Activated gamma-delta T cell treated with anti-CD3 and anti-CD28 coated beads, Interleukin-2, amount 50 U/mL, for 16 hours (primary cell): ENCODE measurements around the gene GRAMD2A.

Experiments
- DNase-seq: peaks from one replicate; pipeline ENCODE4 v3.0.0-alpha.2; 2020; ENCODE audit warnings: low read depth

GRAMD2A gene

GRCh38 chr15:72167445-72167844 is 30.1 kb downstream of the GRAMD2A start:
- DNase-seq: no peak

DNA sequence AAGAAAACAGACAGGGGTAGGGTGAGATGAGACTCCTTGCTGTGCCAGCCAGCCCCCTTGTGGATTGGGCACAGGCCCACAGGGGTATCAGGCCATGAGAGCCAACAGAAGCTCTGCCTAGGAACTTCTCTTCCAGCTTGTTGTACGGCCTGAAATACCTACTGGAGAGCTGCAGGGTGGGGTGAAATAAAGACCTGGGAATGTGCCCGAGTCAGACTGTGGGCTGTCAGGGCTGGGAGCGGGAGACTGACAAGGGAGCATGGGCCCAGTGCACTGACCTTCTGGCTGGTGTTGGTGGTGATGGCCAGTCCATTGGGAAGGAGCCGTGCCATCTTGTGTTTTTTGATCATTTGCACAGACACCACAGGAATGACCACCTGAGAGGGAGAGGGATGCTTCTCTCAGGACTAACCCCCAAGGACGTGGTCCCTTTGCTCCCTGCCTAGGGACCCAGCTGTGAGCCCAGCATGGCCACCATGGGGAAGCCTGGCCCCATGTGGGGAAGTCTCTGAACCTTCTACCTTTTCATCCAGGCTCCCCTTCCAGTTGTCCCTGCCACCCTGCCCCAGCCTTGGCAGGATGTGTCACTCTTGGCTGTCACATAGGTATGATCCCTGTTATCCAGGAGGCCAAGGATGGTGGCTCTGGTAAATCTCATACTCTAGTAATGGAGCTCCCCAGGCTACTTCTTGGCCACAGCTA is 30.7 kb downstream of the GRAMD2A start:
- DNase-seq: no peak

DNA sequence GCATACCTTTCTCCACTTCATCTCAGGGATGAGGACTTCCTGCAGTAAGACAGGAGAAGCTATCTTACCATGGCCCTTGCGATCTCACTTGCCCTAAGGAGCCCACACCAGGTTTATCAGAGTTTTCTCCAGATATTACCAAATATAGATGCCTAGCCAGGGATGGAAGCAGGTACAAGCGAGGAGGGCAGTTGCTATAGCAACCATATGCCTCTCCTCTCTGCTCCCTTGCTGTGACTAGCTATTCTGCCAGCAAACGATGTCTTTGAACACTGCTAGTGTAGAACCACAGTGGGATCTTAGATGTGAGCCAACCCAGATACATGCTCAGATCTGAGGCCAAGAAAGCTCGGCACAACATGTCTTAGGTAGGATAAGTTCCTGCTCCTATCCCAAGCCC is 33.9 kb downstream of the GRAMD2A start:
- no peak for DNase-seq

GRCh38 chr15:72162569-72162968 is 35.0 kb downstream of the GRAMD2A start:
- DNase-seq: no peak

- no peak for DNase-seq
These were observed 36.0 kb downstream of the GRAMD2A start for GRCh38 chr15:72161361-72162132.

- DNase-seq: no peak
These were observed 36.8 kb downstream of the GRAMD2A start for GRCh38 chr15:72160696-72161245.

DNA sequence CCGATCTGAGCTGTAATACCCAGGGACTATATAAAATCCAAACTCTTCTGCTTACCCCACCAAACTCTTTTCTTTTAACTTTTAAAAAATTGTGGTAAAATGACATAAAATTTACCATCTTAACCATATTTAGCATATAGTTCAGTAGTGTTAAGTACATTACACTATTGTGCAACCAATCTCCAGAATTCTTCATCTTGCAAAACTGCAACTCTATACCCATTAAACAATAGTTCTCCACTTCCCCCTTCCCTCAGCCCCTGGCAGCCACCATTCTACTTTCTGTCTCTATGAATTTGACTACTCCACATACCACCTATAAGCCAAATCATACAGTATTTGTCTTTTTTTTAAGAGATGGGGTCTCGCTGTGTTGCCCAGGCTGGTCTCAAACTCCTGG is 40.7 kb downstream of the GRAMD2A start:
- no peak for DNase-seq

DNA sequence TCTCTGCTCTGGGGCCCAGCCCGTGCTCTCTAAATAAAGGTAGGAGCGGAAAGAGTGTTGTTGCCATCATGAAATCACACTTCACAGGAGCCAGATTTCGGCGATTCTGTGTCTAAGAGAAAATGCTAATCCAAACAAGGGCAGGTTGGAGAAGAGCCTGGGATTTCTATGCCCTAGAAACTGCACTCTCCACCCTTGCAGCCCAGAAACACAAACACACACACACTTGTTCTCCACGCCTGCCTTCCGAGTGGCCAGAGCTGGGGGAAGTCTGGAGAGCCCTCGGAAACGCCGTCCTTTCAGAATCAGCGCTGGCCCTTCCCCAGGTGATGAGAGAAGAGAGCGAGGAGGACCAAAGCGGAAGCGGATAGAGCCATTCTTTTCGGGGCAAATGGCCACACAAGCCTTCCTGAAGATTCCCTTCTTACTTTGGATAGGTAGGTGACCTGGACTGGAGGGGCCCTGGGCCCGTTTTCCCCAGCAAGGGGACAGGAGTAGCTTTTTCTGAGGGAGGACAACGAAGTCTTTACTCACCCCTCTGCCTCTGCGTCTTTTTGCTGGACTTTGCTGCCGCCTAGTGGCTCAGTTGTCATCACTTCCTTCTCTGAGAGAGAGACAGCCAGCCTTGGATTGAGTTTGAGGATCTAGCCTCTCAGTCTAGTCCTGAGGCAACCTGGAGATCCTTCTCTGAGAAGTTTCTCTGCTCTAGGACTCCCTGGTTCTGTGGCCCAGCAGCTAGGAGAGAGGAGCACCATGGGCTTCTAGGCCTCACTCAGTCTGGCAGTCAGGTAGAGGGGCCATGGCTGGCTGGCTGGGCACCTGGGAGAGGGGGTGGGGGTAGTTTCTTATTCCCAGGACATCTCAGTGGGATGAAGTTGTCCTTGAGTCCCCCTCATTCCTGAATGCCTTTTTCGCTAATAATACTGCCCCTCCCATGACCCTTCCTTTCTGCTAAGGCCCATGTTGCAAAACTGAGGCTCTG is 41.7 kb downstream of the GRAMD2A start:
- DNase-seq: peak; percentile 69

- no peak for DNase-seq
These were observed 42.5 kb downstream of the GRAMD2A start for GRCh38 chr15:72155003-72155621.

GRCh38 chr15:72154316-72154715 is 43.3 kb downstream of the GRAMD2A start:
- no peak for DNase-seq

- no peak for DNase-seq
These were observed 44.2 kb downstream of the GRAMD2A start for GRCh38 chr15:72153269-72154000.

GRCh38 chr15:72147418-72147817 is 50.2 kb downstream of the GRAMD2A start:
- no peak for DNase-seq

DNA sequence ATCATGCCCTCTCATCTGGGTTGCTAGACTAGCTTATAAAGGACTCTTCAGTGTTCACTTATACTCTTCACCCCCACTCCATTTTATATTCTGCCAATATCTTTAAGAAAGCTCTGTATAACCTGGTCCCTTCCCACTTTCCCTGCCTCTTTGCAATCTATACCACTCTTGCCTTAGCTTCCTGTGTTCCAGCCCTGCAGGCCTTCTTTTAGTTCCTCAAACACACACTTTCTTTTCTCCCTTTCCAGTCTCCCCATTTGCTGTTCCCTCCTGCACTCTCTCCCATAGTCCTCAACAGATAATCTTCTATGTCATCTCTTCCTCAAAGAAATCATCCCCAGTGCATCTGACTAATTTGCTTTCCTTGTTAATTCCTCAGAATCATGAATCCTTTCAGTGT is 50.7 kb downstream of the GRAMD2A start:
- DNase-seq: no peak

DNA sequence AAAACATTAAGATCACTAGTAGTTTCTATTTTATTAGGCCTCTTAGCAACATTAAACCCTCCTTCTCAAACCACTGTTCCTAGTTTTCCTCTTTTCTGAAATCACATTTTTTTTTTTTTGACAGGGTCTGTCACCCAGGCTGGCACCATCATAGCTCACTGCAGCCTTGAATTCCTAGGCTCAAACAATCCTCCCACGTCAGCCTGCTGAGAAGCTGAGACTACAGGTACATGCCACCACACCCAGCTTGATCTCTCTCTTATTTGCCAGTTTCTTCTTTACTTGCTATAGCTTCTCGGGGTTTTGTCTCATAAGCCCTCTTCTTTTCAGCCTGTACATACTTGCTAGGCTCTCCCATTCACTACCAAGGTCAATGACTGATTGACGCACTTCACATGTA is 51.4 kb downstream of the GRAMD2A start:
- no peak for DNase-seq

DNA sequence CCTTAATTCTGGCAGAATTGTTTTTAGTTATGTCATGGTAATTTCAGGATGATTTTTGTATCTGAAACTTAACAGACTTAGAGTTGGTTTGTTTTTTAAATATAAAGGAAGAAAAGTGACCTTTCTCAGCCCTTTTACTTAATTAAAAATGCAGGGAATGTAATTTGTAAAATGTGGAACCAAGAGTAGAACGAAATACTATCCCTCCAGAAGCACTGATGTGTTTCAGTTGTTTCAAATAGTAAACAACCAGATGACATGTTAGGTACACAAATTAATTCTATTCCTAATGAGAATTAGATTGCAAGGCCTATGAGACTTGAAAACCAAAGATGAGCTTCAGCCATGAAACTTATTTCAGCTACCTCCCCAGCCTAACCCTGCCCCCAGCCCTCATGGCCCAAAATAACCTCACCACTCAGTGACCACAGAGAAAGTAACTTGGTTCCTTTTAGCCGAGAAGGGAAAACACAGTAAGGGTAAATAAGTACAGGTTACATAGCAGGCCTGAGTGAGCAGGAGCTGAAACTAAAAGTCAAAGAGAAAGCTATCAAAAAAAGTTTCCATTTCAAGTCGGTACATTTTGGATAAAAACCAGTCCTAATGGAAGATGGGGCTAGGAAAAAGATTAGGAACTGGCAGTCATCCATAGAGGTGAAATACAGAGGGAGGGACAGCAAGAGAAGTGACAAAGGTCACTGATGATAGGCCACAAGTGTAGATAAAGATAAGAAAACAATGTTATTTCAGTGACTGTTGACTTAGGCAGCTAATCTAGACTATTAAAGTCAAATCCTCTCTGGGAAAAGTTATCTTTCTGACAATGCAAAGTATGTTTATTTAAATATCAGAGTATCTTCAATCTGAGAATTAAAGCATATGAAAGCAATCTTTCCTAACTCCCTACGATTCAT is 56.2 kb downstream of the GRAMD2A start:
- DNase-seq: no peak

DNA sequence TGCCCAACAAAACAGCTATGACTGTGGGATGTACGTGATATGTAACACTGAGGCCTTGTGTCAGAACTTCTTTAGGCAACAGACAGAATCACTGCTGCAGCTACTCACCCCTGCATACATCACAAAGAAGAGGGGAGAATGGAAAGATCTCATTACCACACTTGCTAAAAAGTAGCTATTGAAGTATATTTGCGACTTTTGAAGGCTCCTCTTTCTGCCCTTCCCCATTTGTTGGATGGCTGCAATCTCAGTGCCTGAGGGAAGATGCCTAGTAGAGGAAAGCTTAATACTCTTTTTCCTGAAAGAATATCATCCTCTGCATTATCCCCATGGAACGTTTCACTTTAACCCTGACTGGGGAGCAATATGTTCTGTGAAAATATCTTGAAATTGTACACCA is 57.5 kb downstream of the GRAMD2A start:
- DNase-seq: no peak

DNA sequence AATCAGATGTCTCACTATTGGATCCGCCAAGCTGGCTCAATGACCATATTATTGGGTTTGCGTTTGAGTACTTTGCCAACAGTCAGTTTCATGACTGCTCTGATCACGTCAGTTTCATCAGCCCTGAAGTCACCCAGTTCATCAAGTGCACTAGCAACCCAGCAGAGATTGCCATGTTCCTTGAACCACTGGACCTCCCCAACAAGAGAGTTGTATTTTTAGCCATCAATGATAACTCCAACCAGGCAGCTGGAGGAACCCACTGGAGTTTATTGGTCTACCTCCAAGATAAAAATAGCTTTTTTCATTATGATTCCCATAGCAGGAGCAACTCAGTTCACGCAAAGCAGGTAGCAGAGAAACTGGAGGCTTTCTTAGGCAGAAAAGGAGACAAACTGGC is 57.9 kb downstream of the GRAMD2A start:
- DNase-seq: no peak

- no peak for DNase-seq
These were observed 61.2 kb downstream of the GRAMD2A start for GRCh38 chr15:72136170-72137051.

- no peak for DNase-seq
These were observed 61.9 kb downstream of the GRAMD2A start for GRCh38 chr15:72135719-72136118.
